Epithelial cell of esophagus (primary cell): ENCODE measurements around the gene PSTPIP2.
A peak's percentile ranks its signal among the peaks of the same experiment; 100 is the strongest.
"Not testable (repeated sequence)": the region's sequence is repeated elsewhere in the genome, so short reads cannot be mapped to it uniquely, and the experiment has no call there.

Experiments used
- DNase-seq: peaks from one replicate; pipeline ENCODE4 v3.0.0; 2010; ENCODE audit warnings: low read depth
- H3K4me3 ChIP-seq: 2 replicates; pipeline ENCODE4 v1.5.1; 2011; ENCODE audit warnings: mild to moderate bottlenecking, low read length, control low read depth
- CTCF ChIP-seq: IDR thresholded peaks from 2 replicates; pipeline ENCODE4 v1.5.1; 2011; ENCODE audit warnings: low read depth, mild to moderate bottlenecking, low read length, control low read depth, inconsistent platforms; ENCODE audit not compliant: insufficient read depth; ENCODE audit errors: missing control alignments

The PSTPIP2 gene

GRCh38 chr18:45993438-45993837 lies 78.6 kb downstream of the PSTPIP2 start:
- DNase-seq: peak; percentile 66
- no peak for TF ChIP-seq CTCF
- H3K4me3 ChIP-seq: no peak overlapping the region

- H3K4me3 ChIP-seq, DNase-seq: not testable (repeated sequence)
Observed at GRCh38 chr18:45992527-45992926, 79.5 kb downstream of the PSTPIP2 start.

GRCh38 chr18:45991788-45992187 lies 80.3 kb downstream of the PSTPIP2 start:
- no peak for TF ChIP-seq CTCF
- no peak for DNase-seq
- no peak overlapping the region for H3K4me3 ChIP-seq

GRCh38 chr18:45984546-45985235 lies 87.4 kb downstream of the PSTPIP2 start:
- DNase-seq: no peak
- no peak for TF ChIP-seq CTCF
- H3K4me3 ChIP-seq: no peak overlapping the region

- no peak for TF ChIP-seq CTCF
- no peak for DNase-seq
- H3K4me3 ChIP-seq: no peak overlapping the region
Observed at GRCh38 chr18:45981821-45982220, 90.2 kb downstream of the PSTPIP2 start.

- no peak overlapping the region for H3K4me3 ChIP-seq
- no peak for TF ChIP-seq CTCF
Observed at GRCh38 chr18:45980229-45980628, 91.8 kb downstream of the PSTPIP2 start.

GRCh38 chr18:45978084-45978483 lies 94.0 kb downstream of the PSTPIP2 start:
- DNase-seq: peak; percentile 46
- H3K4me3 ChIP-seq: no peak overlapping the region
- TF ChIP-seq CTCF: no peak

More at GRCh38 chr18:45980229-45980628, 91.8 kb downstream of the PSTPIP2 start:
- no peak for DNase-seq

GRCh38 chr18:45976974-45977373 lies 95.1 kb downstream of the PSTPIP2 start:
- no peak for TF ChIP-seq CTCF
- no peak for DNase-seq
- no peak overlapping the region for H3K4me3 ChIP-seq
